ENCODE data around the gene EDN2.

DNA sequence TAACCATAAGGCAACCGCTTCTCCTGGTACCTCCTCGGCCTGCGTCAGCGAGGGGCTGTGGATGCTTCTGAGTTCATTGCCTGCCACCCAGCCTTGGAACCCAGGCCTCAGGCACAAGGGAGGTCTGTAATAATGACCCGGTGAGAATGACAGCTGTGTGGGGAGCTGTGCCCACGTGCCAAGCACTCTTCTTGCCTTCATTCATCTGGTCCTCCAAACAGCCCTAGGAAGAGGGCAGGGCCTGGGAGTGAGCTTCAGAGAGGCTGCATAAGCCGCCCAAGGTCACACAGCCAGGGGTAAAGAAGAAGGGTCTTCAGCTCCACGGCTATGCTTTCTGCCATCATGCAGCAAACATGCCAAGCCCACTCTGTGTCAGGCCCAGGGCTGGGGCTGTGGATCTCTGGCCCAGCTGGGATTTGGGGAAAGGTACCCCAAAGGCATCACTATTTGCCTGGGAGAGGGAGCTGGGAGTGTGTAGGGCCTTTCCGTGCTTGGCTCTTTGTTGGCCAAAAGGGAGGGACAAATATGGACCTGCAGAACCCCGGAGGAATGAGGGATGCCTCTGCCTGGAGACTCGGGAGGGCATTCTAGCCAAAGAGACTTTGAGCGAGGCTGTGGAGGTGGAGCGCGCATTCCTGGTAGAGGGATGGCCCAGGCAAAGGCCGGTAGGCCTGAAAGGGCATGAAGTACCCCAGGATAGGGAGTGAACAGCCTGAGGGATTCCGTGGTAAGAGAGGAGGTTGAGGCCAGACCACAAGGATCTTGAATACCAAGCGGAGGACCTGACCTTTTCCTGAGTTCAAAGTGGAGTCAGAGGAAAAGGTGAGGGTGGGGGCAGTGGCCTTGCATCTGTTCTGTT lies 10.1 kb upstream of the EDN2 start:
- no peak for TF ChIP-seq POLR2AphosphoS5 (IDR thresholded peaks at IDR 0.05; ENCODE audit: low read depth)
- TF ChIP-seq CTCF (IDR thresholded peaks at IDR 0.05; ENCODE audit: insufficient read depth, low read length): no peak
- TF ChIP-seq SPI1 (IDR thresholded peaks at IDR 0.05; ENCODE audit: borderline replicate concordance, low read depth): no peak

Data from HL-60 (cell line).